K562 (cell line): ENCODE data around the gene SLC36A1. TPM values are rescaled to one million over a fixed set of nuclear protein-coding genes. Genes with fewer than 3 reads are reported as not detected.
A peak's percentile ranks its signal among the peaks of the same experiment; 100 is the strongest.

Experiments used
- ATAC-seq: fragments of 200-7000 bp; cut with Tn5 transposase; 3 replicates; pipeline ENCODE4 v1.9.1; 2020; ENCODE audit warnings: moderate library complexity
- BruUV-seq: library from RNA; stranded (reverse); fragments of 400-500 nt; replicated peaks from 2 replicates; lab custom pipeline; 2021; lab: Mats Ljungman, UMichigan
- CTCF ChIA-PET: fragments of 300-600 bp; formaldehyde crosslinking; extraction: SDS; loops from one replicate; lab custom pipeline; 2021; ENCODE audit warnings: low intra/inter-chr PET ratio; lab: Yijun Ruan, JAX
- POLR2A ChIA-PET: fragments of 300-600, 350-650 bp; sonication (Branson Sonifier 250); formaldehyde crosslinking; extraction: SDS; loops from one replicate; lab custom pipeline; 2021; ENCODE audit warnings: antibody characterized with exemption, inconsistent platforms; lab: Yijun Ruan, JAX
- DNase-seq, 4 experiments: peaks; one replicate each; pipeline versions ENCODE4 v3.0.0 to v3.0.0-alpha.2; 2011 to 2018; ENCODE audit warnings: low spot score in 3 of 4, mixed read lengths in 3 of 4; ENCODE audit errors: extremely low read depth in 1 of 4
- FAIRE-seq: peaks from 2 replicates; lab custom pipeline; 2011; peaks lifted over from hg19 to GRCh38; lab: Jason Lieb, UNC
- H2AFZ ChIP-seq: 2 replicates; pipeline ENCODE4 v1.6.0; 2011; ENCODE audit warnings: low read depth, low read length, control low read depth, inconsistent platforms
- H3K27ac ChIP-seq: fragments of 200-600 bp; 3 replicates; pipeline ENCODE4 v1.8.0; 2011; ENCODE audit warnings: low read depth, mild to moderate bottlenecking, control low read depth, inconsistent platforms, low read length, moderate library complexity, mixed read lengths; ENCODE audit errors: extremely low read depth
- H3K27me3 ChIP-seq, 2 experiments: fragments of 300-600 bp in 1 of 2; 2 replicates in 1 of 2; 3 replicates in 1 of 2; pipeline versions ENCODE4 v1.6.0 to v1.8.0; 2011; ENCODE audit warnings: inconsistent platforms in 2 of 2, low read length in 2 of 2, mild to moderate bottlenecking in 1 of 2, mixed read lengths in 1 of 2, moderate library complexity in 1 of 2; ENCODE audit not compliant: control insufficient read depth in 2 of 2, insufficient read depth in 2 of 2
- H3K36me3 ChIP-seq: fragments of 300-600 bp; 3 replicates; pipeline ENCODE4 v1.8.0; 2011; ENCODE audit warnings: mild to moderate bottlenecking, low read length, inconsistent platforms; ENCODE audit not compliant: control insufficient read depth, insufficient read depth
- H3K4me1 ChIP-seq, 2 experiments: fragments of 200-600 bp in 1 of 2; replicated peaks in 1 of 2; 2 replicates in 1 of 2; 3 replicates in 1 of 2; pipeline versions ENCODE4 v1.5.1 to v1.8.0; 2011; ENCODE audit warnings: inconsistent platforms in 2 of 2, low read length in 2 of 2, mild to moderate bottlenecking in 1 of 2, mixed read lengths in 1 of 2, moderate library complexity in 1 of 2; ENCODE audit not compliant: control insufficient read depth in 2 of 2, insufficient read depth in 2 of 2
- H3K4me2 ChIP-seq: 2 replicates; pipeline ENCODE4 v1.6.1; 2011; ENCODE audit warnings: low read length, control low read depth, inconsistent platforms, mixed read lengths; ENCODE audit not compliant: insufficient read depth
- H3K4me3 ChIP-seq: fragments of 200-600 bp; sonication (generic), shearing (Covaris generic); 2 replicates; pipeline ENCODE4 v1.5.1; 2016; ENCODE audit warnings: control low read depth, inconsistent platforms
- H3K79me2 ChIP-seq: fragments of 200-600 bp; 3 replicates; pipeline ENCODE4 v1.8.0; 2011; ENCODE audit warnings: low read length, inconsistent platforms; ENCODE audit not compliant: control insufficient read depth, insufficient read depth
- H3K9ac ChIP-seq, 2 experiments: 2 replicates each; pipeline versions ENCODE4 v1.6.0 to v1.6.1; 2011; ENCODE audit warnings: low read depth in 2 of 2, low read length in 2 of 2, control low read depth in 1 of 2, inconsistent platforms in 1 of 2, mild to moderate bottlenecking in 1 of 2, mixed read lengths in 1 of 2; ENCODE audit not compliant: insufficient read depth in 1 of 2
- H3K9me1 ChIP-seq: one replicate; pipeline ENCODE4 v1.6.0; 2011; ENCODE audit warnings: inconsistent platforms, mild to moderate bottlenecking, low read length, moderate library complexity; ENCODE audit not compliant: control insufficient read depth, insufficient read depth
- H3K9me3 ChIP-seq: replicated peaks from 2 replicates; pipeline ENCODE4 v1.5.1; 2011; ENCODE audit warnings: low read depth, low read length, inconsistent platforms; ENCODE audit not compliant: control insufficient read depth, insufficient read depth
- H4K20me1 ChIP-seq: replicated peaks from 2 replicates; pipeline ENCODE4 v1.6.1; 2011; ENCODE audit warnings: low read length, inconsistent platforms, mixed read lengths; ENCODE audit not compliant: control insufficient read depth, insufficient read depth
- CSDE1 ChIP-seq, 2 experiments: fragments of 450-650 bp; IDR thresholded peaks; 2 replicates each; pipeline ENCODE4 v1.6.1; 2016; ENCODE audit warnings: mild to moderate bottlenecking in 1 of 2
- MCM2 ChIP-seq: fragments of 450-650 bp; IDR thresholded peaks from 2 replicates; pipeline ENCODE4 v1.6.1; 2017; ENCODE audit warnings: low read depth, mild to moderate bottlenecking
- NCOA2 ChIP-seq, 2 experiments: fragments of 450-650 bp; IDR thresholded peaks; 2 replicates each; pipeline ENCODE4 v1.6.1; 2018; ENCODE audit warnings: mild to moderate bottlenecking in 2 of 2, moderate library complexity in 1 of 2; ENCODE audit not compliant: partially characterized antibody in 2 of 2
- PML ChIP-seq: IDR thresholded peaks from 2 replicates; pipeline ENCODE4 v1.6.1; 2012; ENCODE audit warnings: low read length, inconsistent platforms
- RBM39 ChIP-seq: fragments of 200-400 bp; formaldehyde crosslinking; optimal IDR thresholded peaks from 2 replicates; pipeline ENCODE3; 2018; ENCODE audit warnings: low read depth, low read length
- WGBS: fragments of 100-300 bp; shearing (Covaris generic); methylation state at CpG from one replicate; pipeline ENCODE4 v1.1.6; 2016; ENCODE audit warnings: low coverage, mixed read lengths; ENCODE audit not compliant: insufficient coverage; ENCODE audit errors: missing lambda C conversion rate; 5-methylcytosine and 5-hydroxymethylcytosine counted together
- in situ Hi-C: fragments of 300-500 bp; cut with MboI; formaldehyde crosslinking; loops from 4 replicates; pipeline ENCODE4 v1.15.0; 2018; ENCODE audit warnings: inconsistent platforms, mixed read lengths
- intact Hi-C: fragments of 100-400 bp; cut with micrococcal nuclease; formaldehyde crosslinking; loops from 2 replicates; pipeline ENCODE4 v1.14.2; 2022
- polyA plus RNA-seq, 8 experiments: library from polyadenylated mRNA; depleted of rRNA in 4 of 8; stranded (reverse) in 5 of 8; unstranded in 3 of 8; fragments of >200 nt; fragmentation: Nextera tagmentation in 2 of 8; fragmentation: Illumina TruSeq in 1 of 8; extraction: Ambion mirVana in 2 of 8; extraction: Trizol in 1 of 8; gene quantifications; 2 replicates each; pipeline versions ENCODE4 v1.2.1 to v1.2.3, GENCODE V29; 2011 to 2014; ENCODE audit warnings: inconsistent platforms in 1 of 8, missing spikeins in 1 of 8
- total RNA-seq, 7 experiments: library from RNA; depleted of rRNA in 6 of 7; stranded (reverse); fragments of >200 nt in 6 of 7; fragmentation: Illumina TruSeq in 2 of 7; extraction: Trizol in 2 of 7; gene quantifications; 2 replicates each; pipeline versions ENCODE4 v1.2.1 to v1.2.3, GENCODE V29; 2011 to 2021; ENCODE audit warnings: low replicate concordance in 1 of 7
- TF ChIP-seq, protein P1 (sequence below), 3 experiments: IDR thresholded peaks in 2 of 3; conservative IDR thresholded peaks in 1 of 3; 2 replicates each; pipeline ENCODE4 v1.5.1; 2011 to 2012; ENCODE audit warnings: low read length in 3 of 3, mild to moderate bottlenecking in 3 of 3, control low read depth in 2 of 3, improper control_type of control experiment in 1 of 3, inconsistent platforms in 1 of 3, low read depth in 1 of 3, mixed read lengths in 1 of 3, moderate library complexity in 1 of 3; ENCODE audit not compliant: insufficient read depth in 2 of 3
- TF ChIP-seq, protein P2 (sequence below): fragments of 450-650 bp; formaldehyde crosslinking; IDR thresholded peaks from 2 replicates; pipeline ENCODE4 v1.4.0; 2020; ENCODE audit warnings: mild to moderate bottlenecking, moderate library complexity
- TF ChIP-seq, protein P3 (sequence below): fragments of 450-650 bp; IDR thresholded peaks from 2 replicates; pipeline ENCODE4 v1.7.1; 2018; ENCODE audit warnings: mild to moderate bottlenecking, low read depth; ENCODE audit not compliant: partially characterized antibody
- TF ChIP-seq, protein P4 (sequence below), 2 experiments: fragments of 450-650 bp; IDR thresholded peaks; 2 replicates each; pipeline ENCODE4 v1.6.1; 2016

The SLC36A1 gene
- total and polyA plus RNA-seq, 9 of the 15 experiments (the other 6 are each of a cell fraction or from before 2014, with no cell fraction given), result 1.6 to 8.4 (median 4.6) TPM

DNA sequence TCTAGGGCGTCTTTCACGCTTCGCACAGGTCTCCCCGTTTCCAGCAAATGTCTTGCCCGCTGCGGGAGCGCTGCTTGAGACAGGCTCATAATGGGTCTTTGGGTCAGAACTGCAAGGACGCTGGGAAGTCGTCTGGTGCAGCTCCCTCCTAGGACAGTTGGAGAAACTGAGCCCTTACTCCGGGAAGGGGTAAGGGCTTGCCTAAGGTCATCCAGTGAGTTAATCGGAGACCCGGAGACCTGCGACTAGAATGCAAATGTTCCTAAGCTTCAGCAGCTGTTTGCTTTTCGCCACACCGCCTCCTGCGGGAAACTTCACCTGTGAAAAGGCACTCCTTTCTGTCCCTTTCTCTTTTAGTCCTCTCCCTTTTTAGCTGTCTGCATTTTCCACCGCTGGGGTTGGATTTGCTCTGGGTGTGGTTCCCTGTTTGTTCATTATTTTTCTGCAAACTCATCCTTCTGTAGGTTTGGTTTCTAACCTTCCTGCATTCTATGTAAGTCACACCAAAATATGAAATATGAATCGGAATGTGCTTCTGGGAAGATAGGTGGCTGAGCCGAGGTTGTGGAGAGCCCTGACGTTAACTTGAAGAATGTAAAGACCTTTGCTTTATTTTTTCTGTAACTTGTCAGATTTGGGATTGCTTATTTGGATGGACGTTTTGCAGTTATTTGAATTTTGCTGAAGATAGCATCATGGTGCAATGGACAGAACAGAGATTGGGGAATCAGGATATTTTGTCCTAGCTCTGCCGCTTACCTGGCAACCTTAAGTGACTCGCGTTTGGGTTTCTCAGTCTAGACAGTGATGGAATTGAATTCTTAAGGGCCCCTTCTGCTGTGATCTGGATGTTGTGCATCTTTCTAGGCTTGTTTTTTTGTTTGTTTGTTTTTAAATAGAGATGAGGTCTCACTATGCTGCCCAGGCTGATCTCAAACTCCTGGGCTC lies 909 bp downstream of the SLC36A1 start (continued):
- TF ChIP-seq, protein P1, sequence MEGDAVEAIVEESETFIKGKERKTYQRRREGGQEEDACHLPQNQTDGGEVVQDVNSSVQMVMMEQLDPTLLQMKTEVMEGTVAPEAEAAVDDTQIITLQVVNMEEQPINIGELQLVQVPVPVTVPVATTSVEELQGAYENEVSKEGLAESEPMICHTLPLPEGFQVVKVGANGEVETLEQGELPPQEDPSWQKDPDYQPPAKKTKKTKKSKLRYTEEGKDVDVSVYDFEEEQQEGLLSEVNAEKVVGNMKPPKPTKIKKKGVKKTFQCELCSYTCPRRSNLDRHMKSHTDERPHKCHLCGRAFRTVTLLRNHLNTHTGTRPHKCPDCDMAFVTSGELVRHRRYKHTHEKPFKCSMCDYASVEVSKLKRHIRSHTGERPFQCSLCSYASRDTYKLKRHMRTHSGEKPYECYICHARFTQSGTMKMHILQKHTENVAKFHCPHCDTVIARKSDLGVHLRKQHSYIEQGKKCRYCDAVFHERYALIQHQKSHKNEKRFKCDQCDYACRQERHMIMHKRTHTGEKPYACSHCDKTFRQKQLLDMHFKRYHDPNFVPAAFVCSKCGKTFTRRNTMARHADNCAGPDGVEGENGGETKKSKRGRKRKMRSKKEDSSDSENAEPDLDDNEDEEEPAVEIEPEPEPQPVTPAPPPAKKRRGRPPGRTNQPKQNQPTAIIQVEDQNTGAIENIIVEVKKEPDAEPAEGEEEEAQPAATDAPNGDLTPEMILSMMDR (IDR thresholded peaks at IDR 0.05 in 2 of 3, conservative IDR thresholded peaks at IDR 0.05 in 1 of 3; ENCODE audit: insufficient read depth in 2 of 3, low read depth in 1 of 3, low read length in 3 of 3), result peak in 2 of 3 experiments; percentile 24 to 39; a peak in 2 of 6 replicates
- TF ChIP-seq PML, result 0 out of 2 replicates have a peak, but pooled peaks have one; percentile 5
- TF ChIP-seq, all 486 proteins: peak for 17

- Histone ChIP-seq H3K36me3 (0 out of 3 replicates have a peak, but pooled peaks cover 4% of the 10 kb centered on the region), H3K4me3 (peak overlapping the region; percentile 66; the same call in 1 of the 2 replicates), H2AFZ (no peak overlapping the region), H3K27me3 (no peaks in the 10 kb centered on the region), H3K79me2 (peaks cover 30% of the 10 kb centered on the region), H3K9me1 (no peaks in the 10 kb centered on the region), H3K9me3 (no peaks in the 10 kb centered on the region), H3K9ac (peak overlapping the region in 1 of 2 experiments; percentile 33; a peak in 1 of 4 replicates), H3K4me2 (peak overlapping the region; percentile 99), H4K20me1 (no peaks in the 10 kb centered on the region; the same call in 1 of the 2 replicates), H3K27ac (peak overlapping the region; percentile 21; the same call in 1 of the 3 replicates), H3K4me1 (peaks cover 10 to 18% of the 10 kb centered on the region in 2 experiments; a peak in 3 of 5 replicates)
- no TSS peak for BruUV-seq
- intact Hi-C loops, result loop anchor here (5.0 kb wide), 2 partner anchors 293 to 323 kb away; partner anchors contain the start of gene G3BP1
- ChIA-PET CTCF (interaction anchor here (4.0 kb wide), 1 partner anchor 51 kb away, joined by 62 read pairs; no protein-coding TSS in a partner anchor), POLR2A (interaction anchor here (0.9 to 2.5 kb wide), 3 partner anchors 10 to 16 kb away, joined by 3 to 8 read pairs (median 7); no protein-coding TSS in a partner anchor)
- FAIRE-seq, result peak; percentile 76
- WGBS, result 15% methylated on average over 7 of the region's 7 CpGs
- DNase-seq, result peak in 1 of 4 experiments; percentile 36
- in situ Hi-C loops, result loop anchor here (5.0 to 10.0 kb wide), 2 partner anchors 66 to 298 kb away; no protein-coding TSS in a partner anchor
- ATAC-seq, result no peak
- TF ChIP-seq, protein P2, sequence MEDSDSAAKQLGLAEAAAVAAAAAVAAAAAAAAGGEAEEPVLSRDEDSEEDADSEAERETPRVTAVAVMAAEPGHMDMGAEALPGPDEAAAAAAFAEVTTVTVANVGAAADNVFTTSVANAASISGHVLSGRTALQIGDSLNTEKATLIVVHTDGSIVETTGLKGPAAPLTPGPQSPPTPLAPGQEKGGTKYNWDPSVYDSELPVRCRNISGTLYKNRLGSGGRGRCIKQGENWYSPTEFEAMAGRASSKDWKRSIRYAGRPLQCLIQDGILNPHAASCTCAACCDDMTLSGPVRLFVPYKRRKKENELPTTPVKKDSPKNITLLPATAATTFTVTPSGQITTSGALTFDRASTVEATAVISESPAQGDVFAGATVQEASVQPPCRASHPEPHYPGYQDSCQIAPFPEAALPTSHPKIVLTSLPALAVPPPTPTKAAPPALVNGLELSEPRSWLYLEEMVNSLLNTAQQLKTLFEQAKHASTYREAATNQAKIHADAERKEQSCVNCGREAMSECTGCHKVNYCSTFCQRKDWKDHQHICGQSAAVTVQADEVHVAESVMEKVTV (CRISPR knock-in tag), result no peak
- TF ChIP-seq, protein P3, sequence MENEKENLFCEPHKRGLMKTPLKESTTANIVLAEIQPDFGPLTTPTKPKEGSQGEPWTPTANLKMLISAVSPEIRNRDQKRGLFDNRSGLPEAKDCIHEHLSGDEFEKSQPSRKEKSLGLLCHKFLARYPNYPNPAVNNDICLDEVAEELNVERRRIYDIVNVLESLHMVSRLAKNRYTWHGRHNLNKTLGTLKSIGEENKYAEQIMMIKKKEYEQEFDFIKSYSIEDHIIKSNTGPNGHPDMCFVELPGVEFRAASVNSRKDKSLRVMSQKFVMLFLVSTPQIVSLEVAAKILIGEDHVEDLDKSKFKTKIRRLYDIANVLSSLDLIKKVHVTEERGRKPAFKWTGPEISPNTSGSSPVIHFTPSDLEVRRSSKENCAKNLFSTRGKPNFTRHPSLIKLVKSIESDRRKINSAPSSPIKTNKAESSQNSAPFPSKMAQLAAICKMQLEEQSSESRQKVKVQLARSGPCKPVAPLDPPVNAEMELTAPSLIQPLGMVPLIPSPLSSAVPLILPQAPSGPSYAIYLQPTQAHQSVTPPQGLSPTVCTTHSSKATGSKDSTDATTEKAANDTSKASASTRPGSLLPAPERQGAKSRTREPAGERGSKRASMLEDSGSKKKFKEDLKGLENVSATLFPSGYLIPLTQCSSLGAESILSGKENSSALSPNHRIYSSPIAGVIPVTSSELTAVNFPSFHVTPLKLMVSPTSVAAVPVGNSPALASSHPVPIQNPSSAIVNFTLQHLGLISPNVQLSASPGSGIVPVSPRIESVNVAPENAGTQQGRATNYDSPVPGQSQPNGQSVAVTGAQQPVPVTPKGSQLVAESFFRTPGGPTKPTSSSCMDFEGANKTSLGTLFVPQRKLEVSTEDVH, result no peak
- TF ChIP-seq CSDE1 (IDR thresholded peaks at IDR 0.05) (no peak), RBM39 (no peak), NCOA2 (IDR thresholded peaks at IDR 0.05; ENCODE audit: partially characterized antibody in 2 of 2) (no peak), MCM2 (no peak)
- TF ChIP-seq, protein P4, sequence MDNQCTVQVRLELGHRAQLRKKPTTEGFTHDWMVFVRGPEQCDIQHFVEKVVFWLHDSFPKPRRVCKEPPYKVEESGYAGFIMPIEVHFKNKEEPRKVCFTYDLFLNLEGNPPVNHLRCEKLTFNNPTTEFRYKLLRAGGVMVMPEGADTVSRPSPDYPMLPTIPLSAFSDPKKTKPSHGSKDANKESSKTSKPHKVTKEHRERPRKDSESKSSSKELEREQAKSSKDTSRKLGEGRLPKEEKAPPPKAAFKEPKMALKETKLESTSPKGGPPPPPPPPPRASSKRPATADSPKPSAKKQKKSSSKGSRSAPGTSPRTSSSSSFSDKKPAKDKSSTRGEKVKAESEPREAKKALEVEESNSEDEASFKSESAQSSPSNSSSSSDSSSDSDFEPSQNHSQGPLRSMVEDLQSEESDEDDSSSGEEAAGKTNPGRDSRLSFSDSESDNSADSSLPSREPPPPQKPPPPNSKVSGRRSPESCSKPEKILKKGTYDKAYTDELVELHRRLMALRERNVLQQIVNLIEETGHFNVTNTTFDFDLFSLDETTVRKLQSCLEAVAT (IDR thresholded peaks at IDR 0.05), result no peak
Measured at GRCh38 chr5:151449297-151449696, 1.9 kb downstream of the SLC36A1 start.
